ENCODE measurements around the gene PTPRC.

Gene PTPRC

GRCh38 chr1:198642983-198643382 is 4.1 kb downstream of the PTPRC start:
- TF ChIP-seq POLR2A (IDR thresholded peaks at IDR 0.05; ENCODE audit: extremely low read depth, insufficient read length): no peak
- TF ChIP-seq, protein P1, sequence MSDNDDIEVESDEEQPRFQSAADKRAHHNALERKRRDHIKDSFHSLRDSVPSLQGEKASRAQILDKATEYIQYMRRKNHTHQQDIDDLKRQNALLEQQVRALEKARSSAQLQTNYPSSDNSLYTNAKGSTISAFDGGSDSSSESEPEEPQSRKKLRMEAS (IDR thresholded peaks at IDR 0.05; ENCODE audit: low read depth, low read length): no peak
- TF ChIP-seq, protein P2, sequence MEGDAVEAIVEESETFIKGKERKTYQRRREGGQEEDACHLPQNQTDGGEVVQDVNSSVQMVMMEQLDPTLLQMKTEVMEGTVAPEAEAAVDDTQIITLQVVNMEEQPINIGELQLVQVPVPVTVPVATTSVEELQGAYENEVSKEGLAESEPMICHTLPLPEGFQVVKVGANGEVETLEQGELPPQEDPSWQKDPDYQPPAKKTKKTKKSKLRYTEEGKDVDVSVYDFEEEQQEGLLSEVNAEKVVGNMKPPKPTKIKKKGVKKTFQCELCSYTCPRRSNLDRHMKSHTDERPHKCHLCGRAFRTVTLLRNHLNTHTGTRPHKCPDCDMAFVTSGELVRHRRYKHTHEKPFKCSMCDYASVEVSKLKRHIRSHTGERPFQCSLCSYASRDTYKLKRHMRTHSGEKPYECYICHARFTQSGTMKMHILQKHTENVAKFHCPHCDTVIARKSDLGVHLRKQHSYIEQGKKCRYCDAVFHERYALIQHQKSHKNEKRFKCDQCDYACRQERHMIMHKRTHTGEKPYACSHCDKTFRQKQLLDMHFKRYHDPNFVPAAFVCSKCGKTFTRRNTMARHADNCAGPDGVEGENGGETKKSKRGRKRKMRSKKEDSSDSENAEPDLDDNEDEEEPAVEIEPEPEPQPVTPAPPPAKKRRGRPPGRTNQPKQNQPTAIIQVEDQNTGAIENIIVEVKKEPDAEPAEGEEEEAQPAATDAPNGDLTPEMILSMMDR (IDR thresholded peaks at IDR 0.05; ENCODE audit: low read depth, low read length): no peak
- H3K4me3 ChIP-seq (ENCODE audit: low read depth, low read length): peak overlapping the region; percentile 89
- no peak for DNase-seq (ENCODE audit: low read depth)

DNA sequence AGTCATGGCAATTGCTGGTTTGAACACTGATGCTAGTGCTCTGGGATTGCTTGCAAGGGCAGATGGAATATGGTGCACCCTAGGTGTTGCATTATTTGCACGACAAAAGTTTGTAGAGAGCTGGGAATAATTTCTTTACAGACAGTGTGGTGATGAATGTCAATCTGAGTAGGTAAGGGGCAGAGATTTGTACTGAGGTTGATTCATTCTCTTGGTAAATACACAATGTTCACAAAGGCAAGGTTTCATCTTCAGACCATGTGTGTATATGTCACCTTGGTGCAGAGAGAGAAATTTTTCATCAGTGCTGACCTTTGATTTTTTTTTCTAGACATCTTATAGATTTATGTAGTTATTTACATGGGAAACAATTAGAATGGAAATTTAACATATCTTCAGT is 5.0 kb downstream of the PTPRC start:
- H3K4me3 ChIP-seq (ENCODE audit: low read depth, low read length): peak overlapping the region; percentile 30
- TF ChIP-seq, protein P1 (IDR thresholded peaks at IDR 0.05; ENCODE audit: low read depth, low read length): no peak
- TF ChIP-seq, protein P2 (IDR thresholded peaks at IDR 0.05; ENCODE audit: low read depth, low read length): no peak
- no peak for TF ChIP-seq POLR2A (IDR thresholded peaks at IDR 0.05; ENCODE audit: extremely low read depth, insufficient read length)
- no peak for TF ChIP-seq MYC (IDR thresholded peaks at IDR 0.05; ENCODE audit: low read depth, low read length)
- DNase-seq (ENCODE audit: low read depth): no peak

DNA sequence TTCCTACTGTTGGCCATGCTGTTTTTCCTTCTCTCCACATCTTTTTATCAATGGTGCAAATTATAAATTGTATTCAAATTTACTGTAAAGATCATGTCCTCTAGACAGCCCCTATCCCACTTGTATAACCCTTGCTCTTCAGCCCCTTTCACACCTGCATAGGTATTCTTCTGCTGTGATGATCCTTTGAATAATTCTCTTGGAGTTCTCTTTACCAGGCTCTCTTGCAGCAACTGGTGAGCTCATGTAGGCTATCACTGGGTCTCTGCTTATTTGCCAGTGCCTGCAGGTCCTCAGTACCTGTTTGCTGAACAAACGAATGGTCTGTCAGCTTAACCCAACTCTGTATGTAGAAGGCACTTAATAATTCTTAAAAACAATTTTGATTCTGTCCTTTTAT is 8.2 kb downstream of the PTPRC start:
- H3K4me3 ChIP-seq (ENCODE audit: low read depth, low read length): no peak overlapping the region
- no peak for DNase-seq (ENCODE audit: low read depth)
- TF ChIP-seq MYC (IDR thresholded peaks at IDR 0.05; ENCODE audit: low read depth, low read length) (no peak), POLR2A (IDR thresholded peaks at IDR 0.05; ENCODE audit: extremely low read depth, insufficient read length) (no peak)

- DNase-seq (ENCODE audit: low read depth): no peak
- no peak overlapping the region for H3K4me3 ChIP-seq (ENCODE audit: low read depth, low read length)
- no peak for TF ChIP-seq MYC (IDR thresholded peaks at IDR 0.05; ENCODE audit: low read depth, low read length)
- no peak for TF ChIP-seq POLR2A (IDR thresholded peaks at IDR 0.05; ENCODE audit: extremely low read depth, insufficient read length)
- TF ChIP-seq, protein P2 (IDR thresholded peaks at IDR 0.05; ENCODE audit: low read depth, low read length): no peak
- TF ChIP-seq, protein P1 (IDR thresholded peaks at IDR 0.05; ENCODE audit: low read depth, low read length): no peak
These were observed 9.8 kb downstream of the PTPRC start for GRCh38 chr1:198648592-198648991.

DNA sequence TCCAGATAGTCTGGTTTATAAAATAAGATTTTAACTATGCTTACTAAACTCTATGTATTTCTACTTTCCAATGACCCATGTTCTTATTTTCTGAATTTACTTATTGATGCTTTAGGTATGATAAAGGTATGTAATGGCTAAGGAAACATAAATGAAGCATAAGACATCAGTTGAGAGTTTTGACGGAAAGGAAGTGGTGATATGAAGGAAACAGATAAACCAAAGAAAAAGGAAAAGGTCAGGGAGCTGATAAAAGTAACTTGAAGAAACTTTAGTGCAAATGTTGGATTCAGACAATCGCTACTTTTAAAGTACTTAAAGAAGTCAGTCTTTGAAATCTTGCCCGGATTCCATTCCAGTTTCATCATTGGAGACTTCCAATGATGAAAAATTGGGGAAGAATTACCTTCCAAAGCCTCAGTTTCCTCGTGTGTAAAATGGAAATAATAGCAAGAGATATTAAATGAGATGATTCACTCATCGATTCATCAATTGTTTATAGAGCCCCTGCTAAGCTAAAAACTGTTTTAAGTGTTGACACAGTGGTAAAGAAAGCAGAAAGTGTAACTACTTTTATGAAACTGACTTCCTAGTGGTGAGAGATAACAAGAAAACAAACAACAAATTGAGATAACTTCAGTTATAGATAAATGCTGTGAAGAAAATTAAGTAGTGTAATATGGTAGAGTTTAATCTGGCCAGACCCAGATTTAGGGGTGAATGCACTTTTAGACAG is 10.6 kb downstream of the PTPRC start:
- TF ChIP-seq, protein P2 (IDR thresholded peaks at IDR 0.05; ENCODE audit: low read depth, low read length): no peak
- TF ChIP-seq, protein P1 (IDR thresholded peaks at IDR 0.05; ENCODE audit: low read depth, low read length): no peak
- TF ChIP-seq POLR2A (IDR thresholded peaks at IDR 0.05; ENCODE audit: extremely low read depth, insufficient read length): no peak
- no peak overlapping the region for H3K4me3 ChIP-seq (ENCODE audit: low read depth, low read length)
- no peak for DNase-seq (ENCODE audit: low read depth)

GRCh38 chr1:198649968-198650338 is 11.1 kb downstream of the PTPRC start:
- no peak for DNase-seq (ENCODE audit: low read depth)
- H3K4me3 ChIP-seq (ENCODE audit: low read depth, low read length): no peak overlapping the region

More at GRCh38 chr1:198649968-198650338, 11.1 kb downstream of the PTPRC start:
- TF ChIP-seq, protein P2 (IDR thresholded peaks at IDR 0.05; ENCODE audit: low read depth, low read length): no peak
- TF ChIP-seq, protein P1 (IDR thresholded peaks at IDR 0.05; ENCODE audit: low read depth, low read length): no peak
- TF ChIP-seq POLR2A (IDR thresholded peaks at IDR 0.05; ENCODE audit: extremely low read depth, insufficient read length) (no peak), MYC (IDR thresholded peaks at IDR 0.05; ENCODE audit: low read depth, low read length) (no peak)

Data from NB4 (cell line).